HCT116 (cell line): Measurements from ENCODE around the gene TYMP. TPM values are rescaled to one million over a fixed set of nuclear protein-coding genes. Genes with fewer than 3 reads are reported as not detected.

Source experiments
- ATAC-seq: fragments of 200-7000 bp; cut with Tn5 transposase; 2 replicates; pipeline ENCODE4 v1.9.1; 2020; ENCODE audit warnings: mild to moderate bottlenecking, moderate library complexity
- BruUV-seq: library from RNA; stranded (reverse); fragments of 400-500 nt; replicated peaks from 2 replicates; lab custom pipeline; 2021; lab: Mats Ljungman, UMichigan
- CTCF ChIA-PET: fragments of 300-600 bp; sonication (Branson Sonifier 250); formaldehyde crosslinking; loops from one replicate; lab custom pipeline; 2021; ENCODE audit warnings: antibody characterized with exemption; lab: Charles Lee
- POLR2A ChIA-PET: fragments of 300-600, 350-600 bp; sonication (Branson Sonifier 250); formaldehyde crosslinking; loops from one replicate; lab custom pipeline; 2021; ENCODE audit warnings: antibody characterized with exemption; lab: Charles Lee
- RAD21 ChIA-PET, 2 experiments: fragments of 300-600 bp; sonication (Branson Sonifier 250); formaldehyde crosslinking; loops; one replicate each; lab custom pipeline; 2023; ENCODE audit warnings: low total read pairs in 2 of 2; ENCODE audit not compliant: uncharacterized antibody in 2 of 2, unreplicated experiment in 2 of 2, low non-redundant PET in 1 of 2; lab: Charles Lee
- DNase-seq: peaks from one replicate; pipeline ENCODE4 v3.0.0-alpha.2; 2010; ENCODE audit warnings: low read depth, low spot score
- H2AFZ ChIP-seq: fragments of 200-600 bp; shearing (Covaris generic), sonication (generic); 2 replicates; pipeline ENCODE4 v1.6.1; 2017; ENCODE audit warnings: low read depth, mixed run types, mixed read lengths, antibody characterized with exemption, low read length; ENCODE audit not compliant: poor library complexity, severe bottlenecking
- H3K27ac ChIP-seq: 2 replicates; pipeline ENCODE4 v1.5.1; 2012; ENCODE audit warnings: low read depth, low read length
- H3K27me3 ChIP-seq: fragments of 200-600 bp; sonication (generic); 2 replicates; pipeline ENCODE4 v1.6.1; 2016; ENCODE audit warnings: mixed run types, low read length, mixed read lengths; ENCODE audit not compliant: insufficient read depth
- H3K36me3 ChIP-seq, 2 experiments: fragments of 200-500 bp in 1 of 2; fragments of 200-600 bp in 1 of 2; sonication (Bioruptor generic) in 1 of 2; sonication (generic) in 1 of 2; 2 replicates each; pipeline versions ENCODE4 v1.5.1 to v1.6.1; 2014 to 2016; ENCODE audit warnings: low read length in 2 of 2, inconsistent platforms in 1 of 2, mixed read lengths in 1 of 2, mixed run types in 1 of 2; ENCODE audit not compliant: insufficient read depth in 2 of 2, control insufficient read depth in 1 of 2
- H3K4me1 ChIP-seq, 2 experiments: fragments of 200-600 bp in 1 of 2; sonication (generic) in 1 of 2; 2 replicates each; pipeline versions ENCODE4 v1.5.1 to v1.6.1; 2012 to 2017; ENCODE audit warnings: low read length in 2 of 2, inconsistent platforms in 1 of 2, mild to moderate bottlenecking in 1 of 2, mixed read lengths in 1 of 2, mixed run types in 1 of 2, moderate library complexity in 1 of 2; ENCODE audit not compliant: insufficient read depth in 2 of 2, control insufficient read depth in 1 of 2
- H3K4me2 ChIP-seq: fragments of 200-600 bp; sonication (generic); 2 replicates; pipeline ENCODE4 v1.6.1; 2017; ENCODE audit warnings: mixed run types, low read length, mixed read lengths
- H3K4me3 ChIP-seq, 2 experiments: fragments of 200-600 bp in 1 of 2; sonication (generic) in 1 of 2; replicated peaks in 1 of 2; 2 replicates each; pipeline ENCODE4 v1.5.1; 2011 to 2016; ENCODE audit warnings: low read length in 2 of 2, control low read depth in 1 of 2, low read depth in 1 of 2, mild to moderate bottlenecking in 1 of 2, mixed read lengths in 1 of 2, mixed run types in 1 of 2
- H3K79me2 ChIP-seq: fragments of 200-600 bp; sonication (generic); 2 replicates; pipeline ENCODE4 v1.6.1; 2017; ENCODE audit warnings: mild to moderate bottlenecking, mixed run types, low read length, moderate library complexity, mixed read lengths; ENCODE audit not compliant: insufficient read depth
- H3K9ac ChIP-seq: fragments of 200-600 bp; sonication (generic); 2 replicates; pipeline ENCODE4 v1.6.1; 2016; ENCODE audit warnings: low read length, mixed read lengths
- H3K9me2 ChIP-seq: fragments of 200-600 bp; sonication (generic), shearing (Covaris generic); 2 replicates; pipeline ENCODE4 v1.6.1; 2017; ENCODE audit warnings: mixed run types, mild to moderate bottlenecking, moderate library complexity; ENCODE audit not compliant: insufficient read depth
- H3K9me3 ChIP-seq, 2 experiments: fragments of 200-500 bp in 1 of 2; fragments of 200-600 bp in 1 of 2; sonication (Bioruptor generic) in 1 of 2; sonication (generic) in 1 of 2; 2 replicates each; pipeline ENCODE4 v1.6.1; 2014 to 2017; ENCODE audit warnings: low read length in 2 of 2, mixed read lengths in 2 of 2, inconsistent platforms in 1 of 2, low read depth in 1 of 2, mild to moderate bottlenecking in 1 of 2, mixed run types in 1 of 2, moderate library complexity in 1 of 2; ENCODE audit not compliant: control insufficient read depth in 1 of 2, insufficient read depth in 1 of 2
- H4K20me1 ChIP-seq: fragments of 200-600 bp; sonication (generic), shearing (Covaris generic); 2 replicates; pipeline ENCODE4 v1.6.1; 2017; ENCODE audit warnings: mixed run types, mild to moderate bottlenecking, moderate library complexity; ENCODE audit not compliant: insufficient read depth
- CEBPB ChIP-seq: IDR thresholded peaks from 2 replicates; pipeline ENCODE4 v1.6.1; 2012; ENCODE audit warnings: low read depth
- EGR1 ChIP-seq: IDR thresholded peaks from 2 replicates; pipeline ENCODE4 v1.6.1; 2012; ENCODE audit warnings: low read depth
- EZH2 ChIP-seq: fragments of 200-600 bp; sonication (generic); IDR thresholded peaks from 2 replicates; pipeline ENCODE4 v1.6.1; 2017; ENCODE audit warnings: antibody characterized with exemption, mixed run types
- FOSL1 ChIP-seq: IDR thresholded peaks from 2 replicates; pipeline ENCODE4 v1.6.1; 2012; ENCODE audit warnings: low read depth
- POLR2A ChIP-seq: IDR thresholded peaks from 2 replicates; pipeline ENCODE4 v1.7.0; 2011; ENCODE audit warnings: borderline replicate concordance; ENCODE audit not compliant: insufficient read depth, insufficient read length; ENCODE audit errors: extremely low read depth
- SIN3A ChIP-seq: IDR thresholded peaks from 2 replicates; pipeline ENCODE4 v1.6.1; 2012; ENCODE audit warnings: low read depth
- intact Hi-C: fragments of 100-400 bp; cut with micrococcal nuclease; formaldehyde crosslinking; loops from 2 replicates; pipeline ENCODE4 v1.10.0; 2022
- total RNA-seq: library from RNA; stranded (reverse); gene quantifications from one replicate; pipeline ENCODE4 v1.2.1, GENCODE V29; 2021; ENCODE audit not compliant: unreplicated experiment
- TF ChIP-seq, protein P1 (sequence below): IDR thresholded peaks from 2 replicates; pipeline ENCODE4 v1.6.1; 2012
- TF ChIP-seq, protein P2 (sequence below), 3 experiments: fragments of 200-600 bp in 1 of 3; sonication (generic) in 1 of 3; IDR thresholded peaks in 2 of 3; conservative IDR thresholded peaks in 1 of 3; 2 replicates each; pipeline ENCODE4 v1.5.1; 2012 to 2017; ENCODE audit warnings: low read depth in 2 of 3, low read length in 2 of 3, antibody characterized with exemption in 1 of 3, borderline replicate concordance in 1 of 3, control low read depth in 1 of 3, mild to moderate bottlenecking in 1 of 3, mixed read lengths in 1 of 3, mixed run types in 1 of 3, moderate library complexity in 1 of 3; ENCODE audit not compliant: insufficient read depth in 1 of 3
- TF ChIP-seq, protein P3 (sequence below): IDR thresholded peaks from 2 replicates; pipeline ENCODE4 v1.6.1; 2012
- TF ChIP-seq, protein P4 (sequence below): IDR thresholded peaks from 2 replicates; pipeline ENCODE4 v1.6.1; 2011; ENCODE audit warnings: mild to moderate bottlenecking, low read length, moderate library complexity; ENCODE audit not compliant: insufficient replicate concordance; ENCODE audit errors: extremely low read depth
- TF ChIP-seq, protein P5 (sequence below): IDR thresholded peaks from 2 replicates; pipeline ENCODE4 v1.6.1; 2012; ENCODE audit warnings: low read depth

Gene TYMP
- total RNA-seq, 1 experiment from 2014 or later, result 43.2 TPM

DNA sequence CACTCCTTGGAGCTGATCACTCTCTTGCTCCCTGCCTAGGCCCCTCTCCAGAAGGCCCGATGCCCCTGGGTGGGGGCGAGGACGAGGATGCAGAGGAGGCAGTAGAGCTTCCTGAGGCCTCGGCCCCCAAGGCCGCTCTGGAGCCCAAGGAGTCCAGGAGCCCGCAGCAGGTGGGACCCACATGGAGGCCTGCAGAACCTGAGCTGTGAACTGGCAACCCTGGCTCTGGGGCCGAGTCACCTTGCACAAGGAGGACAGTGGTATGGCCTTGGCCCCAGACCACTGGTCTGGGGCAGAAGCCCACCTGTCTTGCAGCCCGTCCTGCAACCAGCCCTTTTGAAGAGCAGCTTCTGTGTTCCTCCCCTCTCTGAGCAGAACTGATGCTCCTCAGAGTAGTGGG, 10.7 kb downstream of the TYMP start:
- H2AFZ ChIP-seq, result no peak overlapping the region
- no peak overlapping the region for H3K27ac ChIP-seq
- H3K9me3 ChIP-seq, result no peaks in the 10 kb centered on the region
- CTCF ChIA-PET, result no interaction called here
- no peak overlapping the region for H3K4me3 ChIP-seq
- H3K9ac ChIP-seq, result no peak overlapping the region
- POLR2A ChIA-PET, result no interaction called here
- TF ChIP-seq EZH2, result no peak
- TF ChIP-seq, protein P1, sequence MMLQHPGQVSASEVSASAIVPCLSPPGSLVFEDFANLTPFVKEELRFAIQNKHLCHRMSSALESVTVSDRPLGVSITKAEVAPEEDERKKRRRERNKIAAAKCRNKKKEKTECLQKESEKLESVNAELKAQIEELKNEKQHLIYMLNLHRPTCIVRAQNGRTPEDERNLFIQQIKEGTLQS, result no peak
- TF ChIP-seq SIN3A, result no peak
- H3K9me2 ChIP-seq, result no peaks in the 10 kb centered on the region
- RAD21 ChIA-PET, result no interaction called here
- H3K79me2 ChIP-seq, result peaks cover 48% of the 10 kb centered on the region
- H3K4me2 ChIP-seq, result no peak overlapping the region
- no peak for ATAC-seq
- BruUV-seq, result no TSS peak
- H3K27me3 ChIP-seq, result no peaks in the 10 kb centered on the region
- H3K4me1 ChIP-seq, result peaks cover 2 to 6% of the 10 kb centered on the region in 2 experiments; a peak in 2 of 4 replicates
- no peaks in the 10 kb centered on the region for H4K20me1 ChIP-seq
- H3K36me3 ChIP-seq, result peaks cover 7 to 36% of the 10 kb centered on the region in 2 experiments; a peak in 3 of 4 replicates
- DNase-seq, result no peak
- intact Hi-C loops, result no loop called here

DNA sequence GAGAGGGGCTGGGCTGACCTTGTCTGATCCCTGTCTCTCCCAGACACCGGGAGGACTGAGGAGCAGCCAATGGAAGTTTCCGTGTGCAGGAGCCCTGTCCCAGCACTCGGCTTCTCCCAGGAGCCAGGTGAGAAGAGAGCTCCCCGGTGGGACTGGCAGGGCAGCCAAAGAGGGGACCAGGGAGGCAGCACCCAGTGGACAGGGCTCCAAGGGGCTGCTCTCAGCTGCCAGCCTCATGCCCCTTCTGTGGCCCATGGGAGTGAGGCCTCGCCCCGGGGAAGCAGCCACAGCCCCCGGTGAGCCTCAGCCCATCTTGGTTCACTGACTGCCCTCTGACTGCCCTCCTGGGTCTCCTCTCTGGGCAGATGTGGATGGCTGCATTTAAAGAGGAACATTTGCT, 11.2 kb downstream of the TYMP start:
- Histone ChIP-seq H3K9ac (no peak overlapping the region), H3K79me2 (peaks cover 48% of the 10 kb centered on the region), H4K20me1 (no peaks in the 10 kb centered on the region), H3K36me3 (peaks cover 7 to 33% of the 10 kb centered on the region in 2 experiments; a peak in 3 of 4 replicates), H3K27ac (no peak overlapping the region), H3K9me2 (no peaks in the 10 kb centered on the region), H3K4me3 (no peak overlapping the region), H3K9me3 (no peaks in the 10 kb centered on the region), H3K4me1 (peaks cover 0 to under 1% of the 10 kb centered on the region in 2 experiments; a peak in 1 of 4 replicates), H3K27me3 (no peaks in the 10 kb centered on the region), H2AFZ (no peak overlapping the region), H3K4me2 (no peak overlapping the region)
- BruUV-seq, result no TSS peak
- intact Hi-C loops, result no loop called here
- RAD21 ChIA-PET, result no interaction called here
- DNase-seq (no peak), ATAC-seq (no peak)
- POLR2A ChIA-PET, result no interaction called here
- CTCF ChIA-PET, result no interaction called here
- no peak for TF ChIP-seq POLR2A
- TF ChIP-seq, protein P1, result no peak
- TF ChIP-seq, protein P2, sequence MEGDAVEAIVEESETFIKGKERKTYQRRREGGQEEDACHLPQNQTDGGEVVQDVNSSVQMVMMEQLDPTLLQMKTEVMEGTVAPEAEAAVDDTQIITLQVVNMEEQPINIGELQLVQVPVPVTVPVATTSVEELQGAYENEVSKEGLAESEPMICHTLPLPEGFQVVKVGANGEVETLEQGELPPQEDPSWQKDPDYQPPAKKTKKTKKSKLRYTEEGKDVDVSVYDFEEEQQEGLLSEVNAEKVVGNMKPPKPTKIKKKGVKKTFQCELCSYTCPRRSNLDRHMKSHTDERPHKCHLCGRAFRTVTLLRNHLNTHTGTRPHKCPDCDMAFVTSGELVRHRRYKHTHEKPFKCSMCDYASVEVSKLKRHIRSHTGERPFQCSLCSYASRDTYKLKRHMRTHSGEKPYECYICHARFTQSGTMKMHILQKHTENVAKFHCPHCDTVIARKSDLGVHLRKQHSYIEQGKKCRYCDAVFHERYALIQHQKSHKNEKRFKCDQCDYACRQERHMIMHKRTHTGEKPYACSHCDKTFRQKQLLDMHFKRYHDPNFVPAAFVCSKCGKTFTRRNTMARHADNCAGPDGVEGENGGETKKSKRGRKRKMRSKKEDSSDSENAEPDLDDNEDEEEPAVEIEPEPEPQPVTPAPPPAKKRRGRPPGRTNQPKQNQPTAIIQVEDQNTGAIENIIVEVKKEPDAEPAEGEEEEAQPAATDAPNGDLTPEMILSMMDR (IDR thresholded peaks at IDR 0.05 in 2 of 3, conservative IDR thresholded peaks at IDR 0.05 in 1 of 3; ENCODE audit: borderline replicate concordance in 1 of 3, insufficient read depth in 1 of 3, low read depth in 2 of 3, low read length in 2 of 3), result no peak
- no peak for TF ChIP-seq FOSL1
- TF ChIP-seq, protein P3, sequence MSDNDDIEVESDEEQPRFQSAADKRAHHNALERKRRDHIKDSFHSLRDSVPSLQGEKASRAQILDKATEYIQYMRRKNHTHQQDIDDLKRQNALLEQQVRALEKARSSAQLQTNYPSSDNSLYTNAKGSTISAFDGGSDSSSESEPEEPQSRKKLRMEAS, result no peak
- TF ChIP-seq EGR1, result no peak
- TF ChIP-seq, protein P4, sequence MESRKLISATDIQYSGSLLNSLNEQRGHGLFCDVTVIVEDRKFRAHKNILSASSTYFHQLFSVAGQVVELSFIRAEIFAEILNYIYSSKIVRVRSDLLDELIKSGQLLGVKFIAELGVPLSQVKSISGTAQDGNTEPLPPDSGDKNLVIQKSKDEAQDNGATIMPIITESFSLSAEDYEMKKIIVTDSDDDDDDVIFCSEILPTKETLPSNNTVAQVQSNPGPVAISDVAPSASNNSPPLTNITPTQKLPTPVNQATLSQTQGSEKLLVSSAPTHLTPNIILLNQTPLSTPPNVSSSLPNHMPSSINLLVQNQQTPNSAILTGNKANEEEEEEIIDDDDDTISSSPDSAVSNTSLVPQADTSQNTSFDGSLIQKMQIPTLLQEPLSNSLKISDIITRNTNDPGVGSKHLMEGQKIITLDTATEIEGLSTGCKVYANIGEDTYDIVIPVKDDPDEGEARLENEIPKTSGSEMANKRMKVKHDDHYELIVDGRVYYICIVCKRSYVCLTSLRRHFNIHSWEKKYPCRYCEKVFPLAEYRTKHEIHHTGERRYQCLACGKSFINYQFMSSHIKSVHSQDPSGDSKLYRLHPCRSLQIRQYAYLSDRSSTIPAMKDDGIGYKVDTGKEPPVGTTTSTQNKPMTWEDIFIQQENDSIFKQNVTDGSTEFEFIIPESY, result no peak
- TF ChIP-seq, protein P5, sequence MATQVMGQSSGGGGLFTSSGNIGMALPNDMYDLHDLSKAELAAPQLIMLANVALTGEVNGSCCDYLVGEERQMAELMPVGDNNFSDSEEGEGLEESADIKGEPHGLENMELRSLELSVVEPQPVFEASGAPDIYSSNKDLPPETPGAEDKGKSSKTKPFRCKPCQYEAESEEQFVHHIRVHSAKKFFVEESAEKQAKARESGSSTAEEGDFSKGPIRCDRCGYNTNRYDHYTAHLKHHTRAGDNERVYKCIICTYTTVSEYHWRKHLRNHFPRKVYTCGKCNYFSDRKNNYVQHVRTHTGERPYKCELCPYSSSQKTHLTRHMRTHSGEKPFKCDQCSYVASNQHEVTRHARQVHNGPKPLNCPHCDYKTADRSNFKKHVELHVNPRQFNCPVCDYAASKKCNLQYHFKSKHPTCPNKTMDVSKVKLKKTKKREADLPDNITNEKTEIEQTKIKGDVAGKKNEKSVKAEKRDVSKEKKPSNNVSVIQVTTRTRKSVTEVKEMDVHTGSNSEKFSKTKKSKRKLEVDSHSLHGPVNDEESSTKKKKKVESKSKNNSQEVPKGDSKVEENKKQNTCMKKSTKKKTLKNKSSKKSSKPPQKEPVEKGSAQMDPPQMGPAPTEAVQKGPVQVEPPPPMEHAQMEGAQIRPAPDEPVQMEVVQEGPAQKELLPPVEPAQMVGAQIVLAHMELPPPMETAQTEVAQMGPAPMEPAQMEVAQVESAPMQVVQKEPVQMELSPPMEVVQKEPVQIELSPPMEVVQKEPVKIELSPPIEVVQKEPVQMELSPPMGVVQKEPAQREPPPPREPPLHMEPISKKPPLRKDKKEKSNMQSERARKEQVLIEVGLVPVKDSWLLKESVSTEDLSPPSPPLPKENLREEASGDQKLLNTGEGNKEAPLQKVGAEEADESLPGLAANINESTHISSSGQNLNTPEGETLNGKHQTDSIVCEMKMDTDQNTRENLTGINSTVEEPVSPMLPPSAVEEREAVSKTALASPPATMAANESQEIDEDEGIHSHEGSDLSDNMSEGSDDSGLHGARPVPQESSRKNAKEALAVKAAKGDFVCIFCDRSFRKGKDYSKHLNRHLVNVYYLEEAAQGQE, result no peak
- no peak for TF ChIP-seq EZH2
- TF ChIP-seq CEBPB, result no peak
